Fibroblast of the aortic adventitia (primary cell): ENCODE data around the gene AMOT. TPM values are rescaled to one million over a fixed set of nuclear protein-coding genes. Genes with fewer than 3 reads are reported as not detected.

Experiments
- DNase-seq: peaks from one replicate; pipeline ENCODE4 v3.0.0-alpha.2; 2010; ENCODE audit warnings: low read depth
- H3K4me3 ChIP-seq: 2 replicates; pipeline ENCODE4 v1.5.1; 2011; ENCODE audit warnings: low read depth, mild to moderate bottlenecking, control low read depth, low read length, moderate library complexity
- CTCF ChIP-seq: IDR thresholded peaks from 2 replicates; pipeline ENCODE4 v1.5.1; 2011; ENCODE audit warnings: mild to moderate bottlenecking, low read length, control low read depth, inconsistent platforms; ENCODE audit not compliant: insufficient read depth
- total RNA-seq: library from RNA; depleted of rRNA; stranded (reverse); fragments of >200 nt; gene quantifications from 2 replicates; pipeline ENCODE4 v1.2.3, GENCODE V29; 2012; ENCODE audit warnings: low replicate concordance

AMOT gene
- total RNA-seq, 1 donor: 11.0 TPM

GRCh38 chrX:112841820-112842157 is 1.2 kb upstream of the AMOT start:
- DNase-seq: no peak
- peak overlapping the region; percentile 49 for H3K4me3 ChIP-seq
- TF ChIP-seq CTCF: no peak

- H3K4me3 ChIP-seq: peak overlapping the region; percentile 72
- TF ChIP-seq CTCF: no peak
- peak; percentile 77 for DNase-seq
These were observed 636 bp upstream of the AMOT start for GRCh38 chrX:112841114-112841819.

- TF ChIP-seq CTCF: no peak
- no peak for DNase-seq
- peak overlapping the region; percentile 72 for H3K4me3 ChIP-seq
These were observed 775 bp downstream of the AMOT start for GRCh38 chrX:112839856-112840255.

GRCh38 chrX:112837531-112837930 is 3.1 kb downstream of the AMOT start:
- H3K4me3 ChIP-seq: no peak overlapping the region
- DNase-seq: no peak
- TF ChIP-seq CTCF: no peak

DNA sequence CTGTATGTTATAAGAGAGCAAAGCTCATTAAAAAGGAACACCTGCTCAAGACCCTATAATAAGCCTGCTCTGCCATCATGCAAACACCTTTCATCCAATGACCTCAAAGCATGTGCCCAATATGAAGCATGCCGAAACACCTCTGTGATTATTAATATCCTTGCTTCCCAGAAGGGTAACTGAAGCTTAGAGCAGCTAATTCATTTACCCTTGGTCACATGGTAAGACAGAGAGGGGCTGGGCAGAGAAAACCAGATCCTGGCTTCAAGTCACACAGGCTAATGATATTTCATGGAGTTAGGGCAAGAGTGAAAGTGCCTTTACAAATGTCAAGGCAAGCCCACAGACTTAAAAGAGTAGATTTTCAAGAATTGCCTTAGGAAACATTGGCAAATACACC is 5.6 kb downstream of the AMOT start:
- DNase-seq: no peak
- no peak for TF ChIP-seq CTCF
- no peak overlapping the region for H3K4me3 ChIP-seq

- H3K4me3 ChIP-seq: no peak overlapping the region
- peak; percentile 84 for DNase-seq
These were observed 6.4 kb downstream of the AMOT start for GRCh38 chrX:112834031-112834845.

More at GRCh38 chrX:112834031-112834845, 6.4 kb downstream of the AMOT start:
- no peak for TF ChIP-seq CTCF
